22Rv1 (cell line): ENCODE measurements around the gene ACSBG1.
A peak's percentile ranks its signal among the peaks of the same experiment; 100 is the strongest.

Experiments used
- H3K27ac ChIP-seq: fragments of 450-650 bp; 2 replicates; pipeline ENCODE4 v1.5.1; 2017
- ZFX ChIP-seq: fragments of 450-650 bp; IDR thresholded peaks from 2 replicates; pipeline ENCODE4 v1.6.1; 2017; ENCODE audit warnings: antibody characterized with exemption, borderline replicate concordance
- TF ChIP-seq, protein P1 (sequence below): fragments of 450-650 bp; IDR thresholded peaks from 2 replicates; pipeline ENCODE4 v1.5.1; 2017; ENCODE audit warnings: mild to moderate bottlenecking

Gene ACSBG1

DNA sequence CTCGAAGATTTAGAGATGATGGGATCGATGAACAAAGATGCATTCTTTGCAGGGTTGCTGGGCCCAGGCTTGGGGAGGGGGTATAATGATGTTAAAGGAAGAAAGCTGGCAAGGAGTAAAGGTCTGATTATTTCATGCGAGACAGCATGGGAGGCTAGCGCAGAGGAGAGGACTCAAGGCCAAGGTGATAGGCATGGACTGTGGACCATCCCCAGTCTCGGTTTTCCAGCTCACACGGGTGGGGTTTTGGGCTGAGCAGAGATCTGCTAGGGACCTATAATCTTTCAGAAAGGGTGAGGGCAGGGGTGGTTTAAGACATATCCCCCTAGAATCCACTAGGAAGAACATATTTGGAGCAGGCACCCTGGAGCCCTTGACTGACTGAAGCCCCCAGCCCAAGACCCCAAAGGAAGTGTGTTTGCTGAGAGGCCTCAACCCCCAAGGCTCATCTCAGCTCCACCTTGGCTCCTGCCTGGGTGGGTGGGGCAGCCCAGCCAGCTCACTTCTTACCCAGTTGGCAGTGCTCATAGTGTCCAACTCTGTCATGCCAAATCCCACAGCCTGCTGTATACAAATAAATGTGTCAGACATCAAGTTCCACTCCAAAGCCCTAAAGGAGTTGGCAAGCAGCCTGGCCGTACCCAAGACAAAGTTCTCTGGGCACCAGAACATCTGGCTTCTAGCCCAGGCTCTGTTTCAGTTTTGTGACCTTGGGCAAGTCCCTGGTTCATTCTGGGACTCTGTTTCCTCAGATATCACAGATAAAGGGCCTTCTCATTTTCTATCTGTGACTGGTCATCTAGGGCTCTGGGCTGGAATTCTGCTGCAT lies 17.9 kb downstream of the ACSBG1 start:
- no peak for TF ChIP-seq ZFX
- TF ChIP-seq, protein P1, sequence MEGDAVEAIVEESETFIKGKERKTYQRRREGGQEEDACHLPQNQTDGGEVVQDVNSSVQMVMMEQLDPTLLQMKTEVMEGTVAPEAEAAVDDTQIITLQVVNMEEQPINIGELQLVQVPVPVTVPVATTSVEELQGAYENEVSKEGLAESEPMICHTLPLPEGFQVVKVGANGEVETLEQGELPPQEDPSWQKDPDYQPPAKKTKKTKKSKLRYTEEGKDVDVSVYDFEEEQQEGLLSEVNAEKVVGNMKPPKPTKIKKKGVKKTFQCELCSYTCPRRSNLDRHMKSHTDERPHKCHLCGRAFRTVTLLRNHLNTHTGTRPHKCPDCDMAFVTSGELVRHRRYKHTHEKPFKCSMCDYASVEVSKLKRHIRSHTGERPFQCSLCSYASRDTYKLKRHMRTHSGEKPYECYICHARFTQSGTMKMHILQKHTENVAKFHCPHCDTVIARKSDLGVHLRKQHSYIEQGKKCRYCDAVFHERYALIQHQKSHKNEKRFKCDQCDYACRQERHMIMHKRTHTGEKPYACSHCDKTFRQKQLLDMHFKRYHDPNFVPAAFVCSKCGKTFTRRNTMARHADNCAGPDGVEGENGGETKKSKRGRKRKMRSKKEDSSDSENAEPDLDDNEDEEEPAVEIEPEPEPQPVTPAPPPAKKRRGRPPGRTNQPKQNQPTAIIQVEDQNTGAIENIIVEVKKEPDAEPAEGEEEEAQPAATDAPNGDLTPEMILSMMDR, result no peak
- H3K27ac ChIP-seq, result no peak overlapping the region

DNA sequence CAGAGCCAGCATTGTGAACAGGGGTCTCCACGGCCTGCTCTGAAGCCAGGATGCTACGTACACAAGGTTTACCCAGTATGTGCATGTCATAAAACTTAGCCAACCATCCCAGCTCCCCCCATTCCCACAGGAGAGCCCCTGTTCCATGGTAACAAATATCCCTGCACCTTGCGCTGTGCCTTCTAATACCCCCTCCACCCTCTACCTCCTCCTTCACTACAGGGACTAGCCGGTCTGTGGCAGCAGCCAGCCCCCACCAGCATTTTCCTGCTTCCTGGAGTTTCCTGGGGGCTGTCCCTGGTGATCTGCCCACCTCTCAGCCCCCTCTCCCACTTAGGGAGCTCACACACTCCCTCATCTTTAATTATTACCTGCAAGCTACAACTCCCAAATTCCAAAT lies 20.4 kb downstream of the ACSBG1 start:
- no peak overlapping the region for H3K27ac ChIP-seq
- TF ChIP-seq, protein P1, result no peak
- TF ChIP-seq ZFX, result no peak

DNA sequence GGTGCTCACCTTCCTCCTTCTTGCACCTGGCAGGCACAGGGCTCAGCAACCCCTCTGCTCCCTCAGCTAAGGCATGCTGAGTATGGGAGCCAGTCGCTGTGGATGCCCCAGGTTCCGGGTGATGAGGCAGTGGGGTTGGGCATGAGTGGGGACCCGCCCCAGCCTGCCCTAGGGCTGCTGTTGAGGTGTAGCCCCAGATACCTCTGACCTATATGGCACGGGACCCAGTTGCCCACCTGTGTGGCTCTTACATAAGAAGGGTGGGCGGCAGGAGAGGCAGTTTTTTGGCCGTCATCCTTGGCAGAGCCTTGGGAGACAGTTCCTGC lies 21.0 kb downstream of the ACSBG1 start:
- no peak overlapping the region for H3K27ac ChIP-seq

DNA sequence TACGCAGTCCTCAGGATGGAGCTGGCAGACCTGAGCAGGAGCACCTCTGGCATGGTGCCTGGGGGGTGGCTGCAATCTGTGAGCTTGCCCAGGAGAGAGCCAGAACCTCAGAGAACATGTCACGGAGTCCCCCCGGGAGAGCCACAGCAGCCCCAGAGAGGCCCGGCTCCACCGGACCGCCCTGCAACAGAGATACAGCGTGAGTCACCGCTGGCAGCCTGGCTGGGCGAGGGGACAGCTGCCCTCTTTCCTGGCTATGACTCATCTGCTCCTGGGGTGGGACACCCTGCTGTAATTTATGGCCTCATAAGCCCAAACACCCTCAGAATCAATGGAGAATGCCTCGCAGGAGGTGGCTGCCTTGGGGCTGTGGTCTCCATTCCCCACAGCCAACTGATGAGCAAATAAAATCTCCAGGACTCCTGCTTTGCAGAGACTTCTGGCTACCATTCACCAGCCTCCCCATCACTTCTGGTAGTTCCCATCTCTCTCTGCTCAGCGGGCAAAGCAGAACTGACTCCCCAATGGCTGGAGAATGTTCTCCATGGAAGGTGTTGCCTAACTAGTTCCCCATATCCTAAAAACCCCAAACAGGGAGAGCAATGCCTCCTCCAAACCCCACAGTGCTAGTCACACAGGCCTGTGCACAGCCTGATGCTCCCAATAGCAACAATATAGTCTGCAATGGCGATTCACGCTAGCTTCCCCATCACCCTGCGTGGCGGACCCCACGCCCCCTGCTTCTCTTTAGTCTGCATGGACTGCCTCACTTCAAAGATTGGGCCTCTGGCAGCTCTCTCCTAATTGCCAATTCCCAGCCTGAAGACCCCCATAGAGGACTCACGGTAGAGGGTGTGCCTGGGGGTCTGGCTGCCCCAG lies 21.6 kb downstream of the ACSBG1 start:
- TF ChIP-seq, protein P1, result no peak
- no peak for TF ChIP-seq ZFX
- H3K27ac ChIP-seq, result no peak overlapping the region

More for the DNA sequence above, 21.0 kb downstream of the ACSBG1 start:
- TF ChIP-seq, protein P1, result no peak
- no peak for TF ChIP-seq ZFX

DNA sequence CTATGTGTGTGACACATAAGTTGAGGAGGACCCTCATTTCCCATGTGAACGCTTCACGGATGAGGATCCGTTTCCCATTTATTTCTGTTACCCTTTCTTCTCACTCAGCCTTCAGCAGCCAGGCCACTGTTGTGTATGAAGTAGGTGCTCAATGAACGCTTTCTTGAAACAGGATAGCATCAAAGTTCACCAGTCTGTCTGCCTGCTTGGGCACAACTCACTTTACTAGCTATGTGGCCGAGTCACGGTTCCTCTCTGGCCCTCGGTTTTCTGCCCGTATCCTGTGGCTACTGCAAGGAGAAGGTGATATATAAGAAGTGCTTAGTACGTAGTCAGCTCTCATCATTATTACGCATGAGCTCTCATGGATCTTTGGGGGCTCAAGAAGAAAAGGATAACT lies 22.4 kb downstream of the ACSBG1 start:
- H3K27ac ChIP-seq, result no peak overlapping the region
- no peak for TF ChIP-seq ZFX
- TF ChIP-seq, protein P1, result no peak

DNA sequence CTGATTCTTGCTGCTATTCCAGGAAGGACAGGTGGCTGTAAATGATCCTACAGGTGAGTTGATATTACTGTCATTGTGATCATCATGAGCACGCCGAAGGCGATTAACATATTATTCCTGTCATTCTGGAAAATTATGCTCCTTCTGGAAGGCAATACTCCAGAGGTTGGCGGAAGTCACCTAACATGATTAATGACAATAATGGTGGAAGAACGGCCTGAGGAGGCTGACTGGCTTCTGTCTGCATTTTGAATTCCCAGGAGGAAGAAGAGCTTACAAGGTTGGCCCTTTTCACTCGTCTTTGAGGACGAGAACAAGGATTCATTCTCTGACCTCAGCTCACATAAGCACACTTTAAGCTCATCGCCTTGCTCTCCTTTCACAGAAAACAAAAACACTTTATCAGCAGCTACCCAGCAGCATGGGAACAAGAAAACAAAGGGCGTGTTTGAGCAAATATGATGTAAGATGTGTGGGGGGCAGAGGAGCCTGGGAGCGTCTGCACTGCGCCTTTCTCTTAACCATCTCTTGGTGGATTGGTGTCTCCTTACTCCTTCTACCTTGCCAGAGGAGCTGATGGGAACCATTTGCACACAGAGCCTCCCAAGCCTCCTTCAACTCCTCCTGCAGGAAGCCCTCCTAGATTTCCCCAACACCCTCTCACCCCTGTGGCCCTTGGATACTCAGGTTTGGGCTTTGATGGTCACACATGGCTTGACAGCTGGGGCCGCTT lies 23.0 kb downstream of the ACSBG1 start:
- TF ChIP-seq ZFX, result no peak
- TF ChIP-seq, protein P1, result no peak
- no peak overlapping the region for H3K27ac ChIP-seq

DNA sequence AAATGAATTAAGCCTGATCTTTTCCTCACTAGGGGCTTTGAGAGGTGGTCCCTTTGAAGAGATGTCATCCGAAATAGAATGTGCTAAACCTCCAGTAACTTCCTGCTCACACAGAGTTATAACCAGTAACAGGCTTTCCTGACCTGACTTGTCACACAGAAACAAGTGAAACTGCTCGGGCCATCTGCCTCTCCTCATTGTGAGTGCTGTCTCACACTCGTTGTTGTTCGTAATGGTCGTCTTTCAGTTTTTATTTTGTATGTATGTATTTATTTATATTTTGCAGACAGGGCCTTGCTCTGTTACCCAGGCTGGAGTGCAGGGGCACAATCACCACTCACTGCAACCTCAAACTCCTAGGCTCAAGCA lies 24.0 kb downstream of the ACSBG1 start:
- TF ChIP-seq, protein P1, result no peak
- TF ChIP-seq ZFX, result no peak
- H3K27ac ChIP-seq, result peak overlapping the region; percentile 73
